Astrocyte (in vitro differentiated cells and primary cell): ENCODE data around the gene NXPH3.

Source experiments
- CTCF ChIP-seq: IDR thresholded peaks from 2 replicates; pipeline ENCODE4 v1.5.1; 2011; ENCODE audit warnings: low read depth, mild to moderate bottlenecking, inconsistent platforms, low read length, moderate library complexity; ENCODE audit not compliant: insufficient read depth
- EZH2 ChIP-seq: IDR thresholded peaks from 2 replicates; pipeline ENCODE4 v1.6.1; 2012; ENCODE audit warnings: mild to moderate bottlenecking, low read length, inconsistent platforms; ENCODE audit not compliant: insufficient read depth

DNA sequence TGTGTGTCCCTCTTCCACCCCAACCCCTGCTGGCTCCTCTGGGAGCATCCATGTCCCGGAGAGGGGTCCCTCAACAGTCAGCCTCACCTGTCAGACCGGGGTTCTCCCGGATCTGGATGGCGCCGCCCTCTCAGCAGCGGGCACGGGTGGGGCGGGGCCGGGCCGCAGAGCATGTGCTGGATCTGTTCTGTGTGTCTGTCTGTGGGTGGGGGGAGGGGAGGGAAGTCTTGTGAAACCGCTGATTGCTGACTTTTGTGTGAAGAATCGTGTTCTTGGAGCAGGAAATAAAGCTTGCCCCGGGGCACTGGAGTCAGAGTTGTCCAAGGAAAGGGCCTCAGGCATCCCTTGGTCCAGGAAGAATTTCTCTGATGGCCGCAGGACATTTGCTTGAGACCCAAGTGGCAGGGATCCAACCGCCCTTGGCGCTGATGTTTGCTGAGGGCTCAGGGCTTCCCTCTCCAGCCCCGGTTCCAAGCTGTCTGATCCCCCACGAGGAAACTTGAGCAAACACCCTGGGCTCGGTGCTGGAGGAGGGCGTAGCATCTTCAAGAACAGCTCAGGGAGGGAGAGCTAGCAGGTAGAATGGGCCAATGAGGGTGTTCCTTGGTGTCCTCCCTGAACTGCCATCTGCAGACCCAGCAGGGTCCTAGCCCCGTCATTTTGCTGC is 4.5 kb downstream of the NXPH3 start:
- no peak for TF ChIP-seq CTCF
- no peak for TF ChIP-seq EZH2
